HL-60/S4 (cell line): ENCODE data around the gene FGD5.

Experiments used
- in situ Hi-C: fragments of 300-500 bp; cut with MboI; formaldehyde crosslinking; loops from 2 replicates; pipeline ENCODE4 v1.14.3; 2022; ENCODE audit warnings: low sequenced_read_pairs

The FGD5 gene

DNA sequence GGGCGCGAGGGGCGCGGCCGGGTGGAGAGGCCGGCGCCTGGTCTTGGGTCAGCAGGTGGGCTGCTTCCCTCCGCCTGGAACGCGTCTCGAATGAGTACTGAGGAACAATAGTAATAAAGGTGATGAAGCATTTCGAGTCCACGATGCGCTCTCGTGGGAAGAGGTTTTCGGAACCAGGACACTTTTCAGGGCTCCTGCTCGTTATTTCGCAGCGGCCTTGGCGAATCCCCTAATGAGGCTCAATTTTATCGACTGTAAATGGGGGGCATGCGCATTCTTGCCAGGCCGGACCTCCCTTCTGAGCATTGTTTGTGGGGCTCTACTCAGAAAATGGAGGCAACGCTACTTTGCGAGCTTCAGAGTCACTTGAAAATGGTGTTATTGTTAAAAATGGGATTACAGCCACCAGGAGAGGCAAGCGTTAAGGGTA, 129.9 kb downstream of the FGD5 start:
- in situ Hi-C loops: loop anchor here (25.0 kb wide), 1 partner anchor 464 kb away; no protein-coding TSS in a partner anchor

- in situ Hi-C loops: loop anchor here (25.0 kb wide), 1 partner anchor 463 kb away; no protein-coding TSS in a partner anchor
These were observed 130.4 kb downstream of the FGD5 start for GRCh38 chr3:14949126-14949525.

DNA sequence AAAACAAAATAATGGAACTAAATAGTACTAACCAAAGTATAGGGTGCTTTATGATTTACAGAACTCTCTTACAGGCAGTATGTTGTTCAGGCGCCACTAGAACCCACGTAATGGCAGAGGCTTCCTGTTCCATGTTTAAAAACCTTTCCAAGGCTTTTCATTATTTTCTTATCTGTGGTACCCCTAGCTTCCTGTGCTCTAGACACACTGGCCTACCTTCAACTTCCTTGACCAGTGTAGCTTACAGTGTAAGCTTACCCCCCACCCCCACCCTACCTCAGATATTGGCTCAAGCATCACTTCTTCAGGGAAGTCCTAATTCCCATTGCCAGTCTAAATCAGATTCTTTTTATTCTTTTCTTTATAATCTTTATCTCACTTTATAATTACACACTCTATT, 131.5 kb downstream of the FGD5 start:
- in situ Hi-C loops: no loop called here

DNA sequence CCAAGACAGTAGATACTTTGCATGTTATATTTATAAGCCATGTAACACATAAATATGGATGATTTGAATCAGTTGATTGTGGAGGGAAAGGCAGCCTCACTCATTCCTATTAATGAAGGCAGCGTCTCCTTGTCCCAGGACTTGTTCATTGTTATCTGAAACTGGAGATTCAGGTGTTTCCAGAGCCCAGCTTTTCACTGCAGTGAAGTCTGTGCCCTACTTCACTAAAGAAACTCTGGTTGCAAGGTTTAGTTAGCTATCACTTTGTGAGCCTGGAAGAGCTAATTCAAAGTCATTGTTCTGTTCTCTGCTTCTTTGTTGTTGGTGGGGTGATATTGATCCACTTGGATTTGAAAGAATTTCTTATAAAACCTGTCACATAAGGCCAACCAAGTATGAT, 138.4 kb downstream of the FGD5 start:
- in situ Hi-C loops: no loop called here

DNA sequence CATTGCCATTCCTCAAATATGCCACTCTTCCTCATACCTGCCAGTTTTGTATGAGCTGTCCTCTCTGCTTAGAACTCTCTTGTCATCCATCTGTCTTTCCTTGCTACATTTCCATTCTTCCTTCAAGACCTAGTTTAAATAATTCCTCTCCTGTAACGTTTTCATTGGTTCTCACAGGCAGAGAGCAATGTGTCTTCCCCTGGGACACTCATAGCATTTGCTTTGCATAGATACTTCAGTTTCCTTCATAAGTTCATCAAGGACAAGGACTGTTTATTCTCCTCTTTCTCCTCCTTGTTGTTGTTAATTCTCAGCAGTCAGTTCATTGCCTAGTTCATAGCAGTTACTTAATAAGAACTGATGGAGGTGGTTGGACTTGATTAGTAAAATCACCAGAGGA, 139.2 kb downstream of the FGD5 start:
- in situ Hi-C loops: no loop called here

GRCh38 chr3:14959359-14959943, 140.7 kb downstream of the FGD5 start:
- in situ Hi-C loops: no loop called here

GRCh38 chr3:14962762-14963161, 144.0 kb downstream of the FGD5 start:
- in situ Hi-C loops: no loop called here

- in situ Hi-C loops: no loop called here
These were observed 148.5 kb downstream of the FGD5 start for GRCh38 chr3:14967285-14967684.

GRCh38 chr3:14969671-14970070, 150.9 kb downstream of the FGD5 start:
- in situ Hi-C loops: no loop called here

- in situ Hi-C loops: no loop called here
These were observed 157.6 kb downstream of the FGD5 start for GRCh38 chr3:14976317-14976716.

GRCh38 chr3:14980689-14981088, 161.9 kb downstream of the FGD5 start:
- in situ Hi-C loops: no loop called here
